Measurements from ENCODE around the gene FSTL5. TPM values are rescaled to one million over a fixed set of nuclear protein-coding genes. Genes with fewer than 3 reads are reported as not detected.

The FSTL5 gene
- total RNA-seq, 1 experiment from 2014 or later: 0.55 TPM

- TF ChIP-seq ARID4B (CRISPR knock-in tag; IDR thresholded peaks at IDR 0.05; ENCODE audit: borderline replicate concordance): no peak
- TF ChIP-seq GRHL2 (CRISPR knock-in tag; IDR thresholded peaks at IDR 0.05; ENCODE audit: insufficient replicate concordance, severe bottlenecking): no peak
- no peak for TF ChIP-seq STAT6 (CRISPR knock-in tag; conservative IDR thresholded peaks at IDR 0.05; ENCODE audit: low read depth)
- TF ChIP-seq ATF6 (CRISPR knock-in tag; IDR thresholded peaks at IDR 0.05): no peak
- no peak for TF ChIP-seq ATF1 (CRISPR knock-in tag; IDR thresholded peaks at IDR 0.05)
Measured at GRCh38 chr4:162151386-162151785, 12.4 kb downstream of the FSTL5 start (continued).

GRCh38 chr4:162149644-162150043 lies 14.2 kb downstream of the FSTL5 start:
- TF ChIP-seq ZNF263 (CRISPR knock-in tag; IDR thresholded peaks at IDR 0.05; ENCODE audit: low read depth) (no peak), NFE2L1 (CRISPR knock-in tag; IDR thresholded peaks at IDR 0.05) (no peak), ZNF425 (CRISPR knock-in tag; conservative IDR thresholded peaks at IDR 0.05) (no peak), ZBTB43 (CRISPR knock-in tag; IDR thresholded peaks at IDR 0.05) (no peak)
- ATAC-seq (no peak), DNase-seq (ENCODE audit: low spot score) (no peak)
- ChIA-PET CTCF (no interaction called here), POLR2A (no interaction called here)
- 0 out of 2 replicates have a peak, but pooled peaks cover 2% of the 10 kb centered on the region for H3K4me1 Mint-ChIP-seq
- no peak overlapping the region for H3K4me3 Mint-ChIP-seq
- H3K9me3 Mint-ChIP-seq: no peaks in the 10 kb centered on the region
- H3K27ac Mint-ChIP-seq: no peak overlapping the region
- H3K27me3 Mint-ChIP-seq (ENCODE audit: low read depth): no peaks in the 10 kb centered on the region
- H3K36me3 Mint-ChIP-seq: no peaks in the 10 kb centered on the region
